ENCODE measurements around the gene PACSIN1.

DNA sequence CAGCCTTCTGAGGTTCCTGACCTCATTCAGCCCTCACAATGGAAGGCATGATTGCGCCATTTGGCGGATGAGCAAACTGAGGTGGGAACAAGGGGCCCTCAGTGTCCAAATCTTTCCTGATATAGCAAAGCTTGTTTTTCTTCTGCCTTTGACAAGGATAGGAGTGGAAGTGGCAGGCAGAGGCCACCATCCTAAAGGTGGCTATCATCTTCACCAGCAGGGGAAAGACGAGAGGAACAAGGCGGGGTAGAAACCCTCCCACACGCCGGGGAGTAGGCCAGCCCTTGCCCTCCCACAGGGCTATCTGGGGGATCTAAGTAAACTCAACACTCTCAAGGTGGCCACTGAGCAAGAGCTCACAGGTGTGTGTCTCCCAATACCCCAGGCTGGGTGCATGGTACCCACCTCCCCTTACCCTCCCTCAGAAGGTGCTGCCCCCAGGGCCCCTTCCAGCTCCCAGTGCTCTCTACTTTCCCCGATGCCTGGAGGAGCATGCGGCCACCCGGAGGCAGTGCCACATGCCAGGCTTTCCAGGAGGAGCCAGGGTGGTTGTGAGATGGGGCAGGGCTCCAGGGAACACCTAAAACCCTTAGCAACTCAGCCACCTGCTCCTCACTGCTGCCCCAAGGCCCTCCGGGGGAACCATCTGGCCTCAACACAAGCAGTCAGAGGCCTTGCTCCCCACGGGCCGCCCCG, 79.0 kb downstream of the PACSIN1 start:
- no peak for TF ChIP-seq CTCF (conservative IDR thresholded peaks at IDR 0.05; ENCODE audit: low read depth, low read length)
- no peak for TF ChIP-seq EZH2 (IDR thresholded peaks at IDR 0.05; ENCODE audit: borderline replicate concordance, low read depth, low read length, poor library complexity, severe bottlenecking)
